Limb (tissue), 2 donors: Measurements from ENCODE around the gene AGAP1.

Source experiments
- DNase-seq, 2 donors: peaks; one replicate each; pipeline ENCODE4 v3.0.0-alpha.2; 2016; ENCODE audit errors: extremely low spot score in 2 of 2

Gene AGAP1

GRCh38 chr2:235532307-235532706 is 38.5 kb downstream of the AGAP1 start:
- DNase-seq: no peak

GRCh38 chr2:235533198-235533597 is 39.4 kb downstream of the AGAP1 start:
- DNase-seq: no peak

GRCh38 chr2:235533616-235534385 is 40.0 kb downstream of the AGAP1 start:
- no peak for DNase-seq

GRCh38 chr2:235534678-235535422 is 41.0 kb downstream of the AGAP1 start:
- DNase-seq: no peak

GRCh38 chr2:235535423-235536130 is 41.7 kb downstream of the AGAP1 start:
- DNase-seq: no peak

GRCh38 chr2:235536711-235537110 is 42.9 kb downstream of the AGAP1 start:
- DNase-seq: no peak

GRCh38 chr2:235537186-235537585 is 43.3 kb downstream of the AGAP1 start:
- no peak for DNase-seq

- no peak for DNase-seq
Measured at GRCh38 chr2:235537587-235537986, 43.7 kb downstream of the AGAP1 start.

- no peak for DNase-seq
Measured at GRCh38 chr2:235538144-235538639, 44.3 kb downstream of the AGAP1 start.

- DNase-seq: no peak
Measured at GRCh38 chr2:235538981-235539380, 45.1 kb downstream of the AGAP1 start.

GRCh38 chr2:235539773-235540172 is 45.9 kb downstream of the AGAP1 start:
- DNase-seq: no peak

GRCh38 chr2:235541016-235541415 is 47.2 kb downstream of the AGAP1 start:
- DNase-seq: no peak

GRCh38 chr2:235541838-235542549 is 48.2 kb downstream of the AGAP1 start:
- no peak for DNase-seq

GRCh38 chr2:235542733-235543127 is 48.9 kb downstream of the AGAP1 start:
- no peak for DNase-seq

- no peak for DNase-seq
Measured at GRCh38 chr2:235543128-235543750, 49.4 kb downstream of the AGAP1 start.

GRCh38 chr2:235543851-235544688 is 50.2 kb downstream of the AGAP1 start:
- no peak for DNase-seq

GRCh38 chr2:235544689-235544969 is 50.8 kb downstream of the AGAP1 start:
- no peak for DNase-seq

- no peak for DNase-seq
Measured at GRCh38 chr2:235545339-235546150, 51.7 kb downstream of the AGAP1 start.

- no peak for DNase-seq
Measured at GRCh38 chr2:235546151-235546435, 52.2 kb downstream of the AGAP1 start.

- DNase-seq: no peak
Measured at GRCh38 chr2:235546436-235546835, 52.6 kb downstream of the AGAP1 start.
